ENCODE data around the gene MLPH. TPM values are rescaled to one million over a fixed set of nuclear protein-coding genes. Genes with fewer than 3 reads are reported as not detected.

MLPH gene
- total and polyA plus RNA-seq, 2 donors (not counting 1 experiment from before 2014, with no cell fraction given), result not detected

GRCh38 chr2:237459741-237460174 lies 27.3 kb upstream of the MLPH start:
- ChIA-PET POLR2A (no interaction called here), CTCF (no interaction called here)
- H3K79me2 ChIP-seq (ENCODE audit: control insufficient read depth, insufficient read depth, low read length), result no peaks in the 10 kb centered on the region
- TF ChIP-seq CTCF (IDR thresholded peaks at IDR 0.05) (no peak), EZH2 (IDR thresholded peaks at IDR 0.05; ENCODE audit: borderline replicate concordance, insufficient read depth, low read depth, low read length, poor library complexity, severe bottlenecking) (no peak)
- no peak overlapping the region for H2AFZ ChIP-seq (ENCODE audit: insufficient read depth, low read depth, low read length, poor library complexity, severe bottlenecking)
- Mint-ChIP-seq H3K27me3 (peaks cover 24% of the 10 kb centered on the region), H3K9me3 (ENCODE audit: insufficient read depth) (no peaks in the 10 kb centered on the region), H3K4me3 (no peak overlapping the region), H3K27ac (no peak overlapping the region), H3K4me1 (peaks cover 10% of the 10 kb centered on the region)
- H3K9ac ChIP-seq (ENCODE audit: low read length), result no peak overlapping the region
- H3K27ac ChIP-seq (ENCODE audit: low read length in 2 of 2), result no peak overlapping the region
- intact Hi-C loops (cut with micrococcal nuclease), result no loop called here
- no peaks in the 10 kb centered on the region for H3K27me3 ChIP-seq (replicated peaks in 1 of 4; ENCODE audit: control extremely low read depth in 1 of 4, control insufficient read depth in 3 of 4, insufficient read depth in 4 of 4, low read length in 3 of 4)
- DNase-seq (no peak), ATAC-seq (ENCODE audit: low read depth) (no peak)
- no peaks in the 10 kb centered on the region for H3K36me3 ChIP-seq (replicated peaks in 1 of 2; ENCODE audit: control extremely low read depth in 1 of 2, control insufficient read depth in 1 of 2, extremely low read depth in 1 of 2, insufficient read depth in 2 of 2, low read length in 1 of 2)
- WGBS (ENCODE audit: insufficient coverage), result 71% methylated on average over 2 of the region's 3 CpGs
- H3K4me2 ChIP-seq (replicated peaks; ENCODE audit: low read depth, low read length, poor library complexity, severe bottlenecking), result no peak overlapping the region
- no peaks in the 10 kb centered on the region for H3K9me3 ChIP-seq (ENCODE audit: control extremely low read depth in 1 of 3, control insufficient read depth in 2 of 3, insufficient read depth in 1 of 3, low read length in 2 of 3)
- no peaks in the 10 kb centered on the region for H3K4me1 ChIP-seq (ENCODE audit: control insufficient read depth in 2 of 2, insufficient read depth in 2 of 2, low read length in 2 of 2)
- H3K4me3 ChIP-seq (ENCODE audit: control extremely low read depth in 1 of 5, extremely low read depth in 1 of 5, insufficient read depth in 1 of 5, low read depth in 2 of 5, low read length in 4 of 5), result no peak overlapping the region
- H4K20me1 ChIP-seq (ENCODE audit: control insufficient read depth, insufficient read depth, low read length, poor library complexity, severe bottlenecking), result no peaks in the 10 kb centered on the region

- WGBS (ENCODE audit: insufficient coverage), result 83% methylated on average over 1 of the region's 8 CpGs
- no peak for TF ChIP-seq EZH2 (IDR thresholded peaks at IDR 0.05; ENCODE audit: borderline replicate concordance, insufficient read depth, low read depth, low read length, poor library complexity, severe bottlenecking)
Observed at GRCh38 chr2:237464757-237465391, 22.2 kb upstream of the MLPH start.

More at GRCh38 chr2:237464757-237465391, 22.2 kb upstream of the MLPH start:
- no peaks in the 10 kb centered on the region for H4K20me1 ChIP-seq (ENCODE audit: control insufficient read depth, insufficient read depth, low read length, poor library complexity, severe bottlenecking)
- Mint-ChIP-seq H3K9me3 (ENCODE audit: insufficient read depth) (no peaks in the 10 kb centered on the region), H3K4me1 (no peaks in the 10 kb centered on the region), H3K4me3 (no peak overlapping the region), H3K27ac (no peak overlapping the region), H3K27me3 (peaks cover 30% of the 10 kb centered on the region)
- CTCF ChIA-PET, result no interaction called here
- DNase-seq (no peak), ATAC-seq (ENCODE audit: low read depth) (no peak)
- POLR2A ChIA-PET, result no interaction called here
- no peak overlapping the region for H3K4me2 ChIP-seq (replicated peaks; ENCODE audit: low read depth, low read length, poor library complexity, severe bottlenecking)
- no peaks in the 10 kb centered on the region for H3K4me1 ChIP-seq (ENCODE audit: control insufficient read depth in 2 of 2, insufficient read depth in 2 of 2, low read length in 2 of 2)
- no peak overlapping the region for H3K9ac ChIP-seq (ENCODE audit: low read length)
- no peak overlapping the region for H2AFZ ChIP-seq (ENCODE audit: insufficient read depth, low read depth, low read length, poor library complexity, severe bottlenecking)
- no peak overlapping the region for H3K27ac ChIP-seq (ENCODE audit: low read length in 2 of 2)
- H3K36me3 ChIP-seq (replicated peaks in 1 of 2; ENCODE audit: control extremely low read depth in 1 of 2, control insufficient read depth in 1 of 2, extremely low read depth in 1 of 2, insufficient read depth in 2 of 2, low read length in 1 of 2), result no peaks in the 10 kb centered on the region
- intact Hi-C loops (cut with micrococcal nuclease), result no loop called here
- H3K9me3 ChIP-seq (ENCODE audit: control extremely low read depth in 1 of 3, control insufficient read depth in 2 of 3, insufficient read depth in 1 of 3, low read length in 2 of 3), result no peaks in the 10 kb centered on the region
- H3K27me3 ChIP-seq (replicated peaks in 1 of 4; ENCODE audit: control extremely low read depth in 1 of 4, control insufficient read depth in 3 of 4, insufficient read depth in 4 of 4, low read length in 3 of 4), result peaks cover 0 to 2% (median 0%) of the 10 kb centered on the region in 4 experiments
- no peak overlapping the region for H3K4me3 ChIP-seq (ENCODE audit: control extremely low read depth in 1 of 5, extremely low read depth in 1 of 5, insufficient read depth in 1 of 5, low read depth in 2 of 5, low read length in 4 of 5)
- H3K79me2 ChIP-seq (ENCODE audit: control insufficient read depth, insufficient read depth, low read length), result no peaks in the 10 kb centered on the region

All from B cell (primary cell).